ENCODE results near the gene SULT1C2. TPM values are rescaled to one million over a fixed set of nuclear protein-coding genes. Genes with fewer than 3 reads are reported as not detected.
A peak's percentile ranks its signal among the peaks of the same experiment; 100 is the strongest.

The SULT1C2 gene
- total and polyA plus RNA-seq, 10 of the 15 experiments (the other 5 are each of a cell fraction or from before 2014, with no cell fraction given): 0.03 to 0.07 (median 0.04) TPM; not detected in 7

GRCh38 chr2:108304975-108305374, 16.3 kb downstream of the SULT1C2 start (continued):
- no peak for TF ChIP-seq WRNIP1 (IDR thresholded peaks at IDR 0.05; ENCODE audit: borderline replicate concordance, low read depth, low read length)
- peak; percentile 50; the same call in 1 of the 2 replicates for TF ChIP-seq SPI1 (IDR thresholded peaks at IDR 0.05; ENCODE audit: borderline replicate concordance, insufficient read depth, low read depth, low read length)
- peak in 1 of 2 experiments; percentile 28; a peak in 2 of 4 replicates for TF ChIP-seq IKZF2 (IDR thresholded peaks at IDR 0.05)
- TF ChIP-seq TAF1 (IDR thresholded peaks at IDR 0.05; ENCODE audit: borderline replicate concordance, low read depth, low read length): no peak
- TF ChIP-seq RUNX3 (IDR thresholded peaks at IDR 0.05; ENCODE audit: low read length): peak; percentile 80
- 0 out of 2 replicates have a peak, but pooled peaks have one; percentile 15 for TF ChIP-seq TCF7 (IDR thresholded peaks at IDR 0.05; ENCODE audit: borderline replicate concordance)
- TF ChIP-seq ATF2 (IDR thresholded peaks at IDR 0.05; ENCODE audit: low read length): no peak
- TF ChIP-seq RB1 (IDR thresholded peaks at IDR 0.05; ENCODE audit: borderline replicate concordance): no peak
- no peak for TF ChIP-seq NFYA (IDR thresholded peaks at IDR 0.05; ENCODE audit: borderline replicate concordance, low read depth, low read length)
- no peak for TF ChIP-seq ATF7 (IDR thresholded peaks at IDR 0.05; ENCODE audit: low read depth)
- TF ChIP-seq TCF3 (IDR thresholded peaks at IDR 0.05; ENCODE audit: borderline replicate concordance, insufficient read depth, low read depth, low read length): no peak
- no peak for TF ChIP-seq TARDBP (IDR thresholded peaks at IDR 0.05; ENCODE audit: borderline replicate concordance)
- TF ChIP-seq EGR1 (IDR thresholded peaks at IDR 0.05; ENCODE audit: borderline replicate concordance in 1 of 2, low read depth in 2 of 2, low read length in 2 of 2): no peak
- no peak for TF ChIP-seq STAT3 (IDR thresholded peaks at IDR 0.05; ENCODE audit: low read depth, low read length)
- TF ChIP-seq CHD1 (IDR thresholded peaks at IDR 0.05; ENCODE audit: low read depth, low read length): no peak
- no peak for TF ChIP-seq MYC (IDR thresholded peaks at IDR 0.05; ENCODE audit: insufficient read depth, insufficient read length, insufficient replicate concordance, low read length, severe bottlenecking)
- TF ChIP-seq CTCF (IDR thresholded peaks at IDR 0.05 in 2 of 3, conservative IDR thresholded peaks at IDR 0.05 in 1 of 3; ENCODE audit: control insufficient read depth in 2 of 3, extremely low read depth in 1 of 3, insufficient read depth in 1 of 3, low read depth in 3 of 3, low read length in 3 of 3): no peak
- no peak for TF ChIP-seq PAX8 (IDR thresholded peaks at IDR 0.05)
- no peak for TF ChIP-seq GATAD2B (conservative IDR thresholded peaks at IDR 0.05; ENCODE audit: low read depth)
- no peak for TF ChIP-seq ZNF592 (IDR thresholded peaks at IDR 0.05)
- no peak for TF ChIP-seq E2F4 (IDR thresholded peaks at IDR 0.05; ENCODE audit: low read depth, low read length)
- TF ChIP-seq ZZZ3 (IDR thresholded peaks at IDR 0.05; ENCODE audit: control insufficient read depth, insufficient read length, low read depth): no peak
- no peak for TF ChIP-seq ESRRA (IDR thresholded peaks at IDR 0.05; ENCODE audit: low read length)
- no peak for TF ChIP-seq ASH2L (IDR thresholded peaks at IDR 0.05; ENCODE audit: borderline replicate concordance, low read depth)
